Effector memory CD4-positive, alpha-beta T cell (primary cell): Measurements from ENCODE around the gene FIGNL2.
"Not testable (repeated sequence)": the region's sequence is repeated elsewhere in the genome, so short reads cannot be mapped to it uniquely, and the experiment has no call there.

ENCODE experiments used
- DNase-seq, 3 donors: peaks; one replicate each; pipeline ENCODE4 v3.0.0-alpha.2; 2020
- H3K27ac ChIP-seq: 2 replicates; pipeline ENCODE4 v1.7.0; 2013; ENCODE audit warnings: mild to moderate bottlenecking, low read length, moderate library complexity; ENCODE audit not compliant: insufficient read depth, poor library complexity, severe bottlenecking
- H3K27me3 ChIP-seq: replicated peaks from 2 replicates; pipeline ENCODE4 v1.7.0; 2013; ENCODE audit warnings: mild to moderate bottlenecking, low read length; ENCODE audit not compliant: insufficient read depth, control insufficient read depth, poor library complexity, severe bottlenecking
- H3K36me3 ChIP-seq: 2 replicates; pipeline ENCODE4 v1.7.0; 2013; ENCODE audit warnings: mild to moderate bottlenecking, low read length, moderate library complexity; ENCODE audit not compliant: control insufficient read depth, insufficient read depth
- H3K4me1 ChIP-seq: 2 replicates; pipeline ENCODE4 v1.7.0; 2013; ENCODE audit warnings: low read length, mild to moderate bottlenecking; ENCODE audit not compliant: control insufficient read depth, insufficient read depth, poor library complexity, severe bottlenecking
- H3K4me3 ChIP-seq: 2 replicates; pipeline ENCODE4 v1.7.0; 2013; ENCODE audit warnings: low read length, low read depth, mild to moderate bottlenecking; ENCODE audit not compliant: insufficient read depth, poor library complexity, severe bottlenecking
- H3K9me3 ChIP-seq: 2 replicates; pipeline ENCODE4 v1.7.0; 2013; ENCODE audit warnings: mild to moderate bottlenecking, low read length, moderate library complexity; ENCODE audit not compliant: control insufficient read depth

FIGNL2 gene

GRCh38 chr12:51798501-51798900, 50.0 kb downstream of the FIGNL2 start:
- DNase-seq = no peak
- Histone ChIP-seq H3K27ac (no peak overlapping the region), H3K27me3 (no peaks in the 10 kb centered on the region), H3K36me3 (no peaks in the 10 kb centered on the region), H3K9me3 (no peaks in the 10 kb centered on the region), H3K4me3 (no peak overlapping the region), H3K4me1 (no peaks in the 10 kb centered on the region)

GRCh38 chr12:51798051-51798450, 50.5 kb downstream of the FIGNL2 start:
- H3K9me3 ChIP-seq, H3K4me3 ChIP-seq, H3K27me3 ChIP-seq, H3K36me3 ChIP-seq, H3K27ac ChIP-seq, DNase-seq, H3K4me1 ChIP-seq: not testable (repeated sequence)

- Histone ChIP-seq H3K9me3 (no peaks in the 10 kb centered on the region), H3K27me3 (no peaks in the 10 kb centered on the region), H3K27ac (no peak overlapping the region), H3K4me3 (no peak overlapping the region), H3K36me3 (no peaks in the 10 kb centered on the region), H3K4me1 (no peaks in the 10 kb centered on the region)
- DNase-seq = no peak
Measured at GRCh38 chr12:51797301-51797700, 51.2 kb downstream of the FIGNL2 start.

GRCh38 chr12:51793201-51793600, 55.3 kb downstream of the FIGNL2 start:
- H3K9me3 ChIP-seq = no peaks in the 10 kb centered on the region

GRCh38 chr12:51792417-51792816, 56.1 kb downstream of the FIGNL2 start:
- Histone ChIP-seq H3K4me3 (no peak overlapping the region), H3K27me3 (no peaks in the 10 kb centered on the region), H3K4me1 (no peaks in the 10 kb centered on the region), H3K36me3 (no peaks in the 10 kb centered on the region), H3K9me3 (no peaks in the 10 kb centered on the region), H3K27ac (no peak overlapping the region)
- no peak for DNase-seq

More at GRCh38 chr12:51793201-51793600, 55.3 kb downstream of the FIGNL2 start:
- Histone ChIP-seq H3K27me3 (no peaks in the 10 kb centered on the region), H3K27ac (no peak overlapping the region), H3K36me3 (no peaks in the 10 kb centered on the region), H3K4me1 (no peaks in the 10 kb centered on the region), H3K4me3 (no peak overlapping the region)
- no peak for DNase-seq

- H3K4me3 ChIP-seq = no peak overlapping the region
- no peaks in the 10 kb centered on the region for H3K36me3 ChIP-seq
- DNase-seq = no peak
- H3K4me1 ChIP-seq = no peaks in the 10 kb centered on the region
- H3K27me3 ChIP-seq = no peaks in the 10 kb centered on the region
- H3K9me3 ChIP-seq = no peaks in the 10 kb centered on the region
- H3K27ac ChIP-seq = no peak overlapping the region
Measured at GRCh38 chr12:51788876-51789275, 59.6 kb downstream of the FIGNL2 start.

GRCh38 chr12:51785906-51786305, 62.6 kb downstream of the FIGNL2 start:
- H3K27me3 ChIP-seq = no peaks in the 10 kb centered on the region
- no peaks in the 10 kb centered on the region for H3K9me3 ChIP-seq
- H3K27ac ChIP-seq = no peak overlapping the region
- no peaks in the 10 kb centered on the region for H3K36me3 ChIP-seq
- no peak for DNase-seq
- H3K4me1 ChIP-seq = no peaks in the 10 kb centered on the region
- no peak overlapping the region for H3K4me3 ChIP-seq

- Histone ChIP-seq H3K27me3 (no peaks in the 10 kb centered on the region), H3K4me3 (no peak overlapping the region), H3K27ac (no peak overlapping the region), H3K4me1 (no peaks in the 10 kb centered on the region), H3K36me3 (no peaks in the 10 kb centered on the region), H3K9me3 (no peaks in the 10 kb centered on the region)
- DNase-seq = no peak
Measured at GRCh38 chr12:51784688-51785087, 63.8 kb downstream of the FIGNL2 start.

- Histone ChIP-seq H3K9me3 (no peaks in the 10 kb centered on the region), H3K27me3 (no peaks in the 10 kb centered on the region), H3K4me3 (no peak overlapping the region), H3K4me1 (no peaks in the 10 kb centered on the region), H3K27ac (no peak overlapping the region), H3K36me3 (no peaks in the 10 kb centered on the region)
- no peak for DNase-seq
Measured at GRCh38 chr12:51779876-51780275, 68.6 kb downstream of the FIGNL2 start.

GRCh38 chr12:51777973-51778372, 70.5 kb downstream of the FIGNL2 start:
- H3K4me3 ChIP-seq = no peak overlapping the region
- H3K27ac ChIP-seq = no peak overlapping the region
- H3K36me3 ChIP-seq = no peaks in the 10 kb centered on the region
- no peaks in the 10 kb centered on the region for H3K9me3 ChIP-seq
- H3K4me1 ChIP-seq = no peaks in the 10 kb centered on the region
- H3K27me3 ChIP-seq = no peaks in the 10 kb centered on the region
- DNase-seq = no peak

- Histone ChIP-seq H3K4me3 (no peak overlapping the region), H3K9me3 (no peaks in the 10 kb centered on the region), H3K27me3 (no peaks in the 10 kb centered on the region), H3K36me3 (no peaks in the 10 kb centered on the region), H3K27ac (no peak overlapping the region), H3K4me1 (no peaks in the 10 kb centered on the region)
- DNase-seq = no peak
Measured at GRCh38 chr12:51777457-51777856, 71.1 kb downstream of the FIGNL2 start.
